GM12878 (cell line): Measurements from ENCODE around the gene RTF2. TPM values are rescaled to one million over a fixed set of nuclear protein-coding genes. Genes with fewer than 3 reads are reported as not detected.

Experiments used
- ATAC-seq: fragments of 200-7000 bp; cut with Tn5 transposase; 3 replicates; pipeline ENCODE4 v1.9.1; 2020; ENCODE audit warnings: mild to moderate bottlenecking, moderate library complexity
- BruUV-seq: library from RNA; stranded (reverse); fragments of 400-500 nt; replicated peaks from 2 replicates; lab custom pipeline; 2021; lab: Mats Ljungman, UMichigan
- CTCF ChIA-PET: fragments of 300-600 bp; sonication (Branson Sonifier 250); formaldehyde crosslinking; extraction: SDS; loops from one replicate; lab custom pipeline; 2021; ENCODE audit warnings: inconsistent platforms; lab: Yijun Ruan, JAX
- POLR2A ChIA-PET: fragments of 350-600 bp; formaldehyde crosslinking; extraction: SDS; loops from one replicate; lab custom pipeline; 2021; ENCODE audit warnings: inconsistent platforms; lab: Charles Lee
- RAD21 ChIA-PET: fragments of 300-600 bp; sonication (Branson Sonifier 250); formaldehyde crosslinking; loops from one replicate; lab custom pipeline; 2023; ENCODE audit warnings: antibody characterized with exemption; ENCODE audit not compliant: unreplicated experiment; lab: Charles Lee
- SMC1A ChIA-PET: fragments of 300-600 bp; sonication (Branson Sonifier 250); formaldehyde crosslinking; loops from one replicate; lab custom pipeline; 2023; ENCODE audit not compliant: unreplicated experiment, uncharacterized antibody; lab: Charles Lee
- DNase-seq: peaks from one replicate; pipeline ENCODE4 v3.0.0-alpha.2; 2011; ENCODE audit warnings: low read depth, low spot score
- FAIRE-seq: peaks from 3 replicates; lab custom pipeline; 2011; peaks lifted over from hg19 to GRCh38; lab: Jason Lieb, UNC
- H2AFZ ChIP-seq: 2 replicates; pipeline ENCODE4 v1.6.0; 2011; ENCODE audit warnings: low read depth, low read length, control low read depth; ENCODE audit not compliant: control insufficient read depth
- H3K27ac ChIP-seq: 2 replicates; pipeline ENCODE4 v1.5.1; 2011; ENCODE audit warnings: control low read depth; ENCODE audit not compliant: control insufficient read depth, insufficient read depth
- H3K27me3 ChIP-seq, 2 experiments: replicated peaks in 1 of 2; 2 replicates each; pipeline versions ENCODE4 v1.6.0 to v1.6.1; 2011; ENCODE audit warnings: low read length in 1 of 2; ENCODE audit not compliant: control insufficient read depth in 2 of 2, insufficient read depth in 2 of 2
- H3K36me3 ChIP-seq, 2 experiments: 2 replicates each; pipeline ENCODE4 v1.5.1; 2011; ENCODE audit warnings: low read length in 1 of 2; ENCODE audit not compliant: control insufficient read depth in 2 of 2, insufficient read depth in 2 of 2
- H3K4me1 ChIP-seq: 2 replicates; pipeline ENCODE4 v1.6.1; 2011; ENCODE audit warnings: mild to moderate bottlenecking, low read length, moderate library complexity, mixed read lengths; ENCODE audit not compliant: control insufficient read depth, insufficient read depth
- H3K4me2 ChIP-seq: 2 replicates; pipeline ENCODE4 v1.6.0; 2011; ENCODE audit warnings: control low read depth; ENCODE audit not compliant: control insufficient read depth, insufficient read depth
- H3K4me3 ChIP-seq: fragments of 200-600 bp; sonication (generic); 2 replicates; pipeline ENCODE4 v1.5.1; 2016
- H3K79me2 ChIP-seq: 2 replicates; pipeline ENCODE4 v1.6.0; 2011; ENCODE audit warnings: low read length; ENCODE audit not compliant: control insufficient read depth, insufficient read depth
- H3K9ac ChIP-seq: 2 replicates; pipeline ENCODE4 v1.8.0; 2011; ENCODE audit warnings: low read length, control low read depth, mixed read lengths; ENCODE audit not compliant: control insufficient read depth, insufficient read depth
- H3K9me3 ChIP-seq: replicated peaks from 3 replicates; pipeline ENCODE4 v1.5.1; 2011; ENCODE audit warnings: mild to moderate bottlenecking, low read length; ENCODE audit not compliant: control insufficient read depth, insufficient read depth
- H4K20me1 ChIP-seq: 2 replicates; pipeline ENCODE4 v1.6.0; 2011; ENCODE audit not compliant: control insufficient read depth, insufficient read depth
- BCLAF1 ChIP-seq: fragments of 450-650 bp; IDR thresholded peaks from 2 replicates; pipeline ENCODE4 v1.6.1; 2017; ENCODE audit warnings: antibody characterized with exemption, mild to moderate bottlenecking, moderate library complexity
- CBFB ChIP-seq: IDR thresholded peaks from 2 replicates; pipeline ENCODE4 v1.6.1; 2016; ENCODE audit warnings: antibody characterized with exemption, low read depth
- CBX5 ChIP-seq: sonication (generic); IDR thresholded peaks from 2 replicates; pipeline ENCODE4 v1.6.1; 2016; ENCODE audit warnings: low read depth, moderate library complexity, mild to moderate bottlenecking, inconsistent platforms
- CREM ChIP-seq: IDR thresholded peaks from 2 replicates; pipeline ENCODE4 v1.6.1; 2014; ENCODE audit warnings: antibody characterized with exemption, low read depth
- HCFC1 ChIP-seq: fragments of 150-350 bp; IDR thresholded peaks from 2 replicates; pipeline ENCODE4 v1.6.1; 2014; ENCODE audit warnings: low read length
- IRF3 ChIP-seq: fragments of 450-650 bp; IDR thresholded peaks from 2 replicates; pipeline ENCODE4 v1.6.1; 2014; ENCODE audit warnings: mild to moderate bottlenecking
- MAX ChIP-seq: IDR thresholded peaks from 2 replicates; pipeline ENCODE4 v1.6.1; 2012; ENCODE audit warnings: low read depth, low read length, improper control_type of control experiment
- MTA3 ChIP-seq: IDR thresholded peaks from 2 replicates; pipeline ENCODE4 v1.6.1; 2012; ENCODE audit warnings: low read length, inconsistent platforms, borderline replicate concordance
- RAD51 ChIP-seq: fragments of 450-650 bp; IDR thresholded peaks from 2 replicates; pipeline ENCODE4 v1.6.1; 2016; ENCODE audit warnings: moderate library complexity, mild to moderate bottlenecking, inconsistent platforms
- SUPT20H ChIP-seq: IDR thresholded peaks from 2 replicates; pipeline ENCODE4 v1.6.1; 2011; ENCODE audit warnings: low read depth, mild to moderate bottlenecking, low read length, moderate library complexity, borderline replicate concordance; ENCODE audit not compliant: control insufficient read depth
- TCF12 ChIP-seq: IDR thresholded peaks from 2 replicates; pipeline ENCODE4 v1.6.1; 2011; ENCODE audit warnings: low read depth, mild to moderate bottlenecking, low read length
- USF1 ChIP-seq: IDR thresholded peaks from 2 replicates; pipeline ENCODE4 v1.6.1; 2011; ENCODE audit warnings: borderline replicate concordance, low read depth, mild to moderate bottlenecking, moderate library complexity, mixed read lengths, low read length; ENCODE audit not compliant: insufficient read depth; ENCODE audit errors: extremely low read length
- USF2 ChIP-seq: IDR thresholded peaks from 2 replicates; pipeline ENCODE4 v1.6.1; 2011; ENCODE audit warnings: low read depth, low read length, improper control_type of control experiment, borderline replicate concordance
- ZBTB11 ChIP-seq: fragments of 450-650 bp; formaldehyde crosslinking; IDR thresholded peaks from 2 replicates; pipeline ENCODE4 v1.5.0; 2022; ENCODE audit warnings: mild to moderate bottlenecking, missing genetic modification characterization
- ZNF217 ChIP-seq: fragments of 450-650 bp; IDR thresholded peaks from 2 replicates; pipeline ENCODE4 v1.6.1; 2017; ENCODE audit warnings: antibody characterized with exemption, mild to moderate bottlenecking
- WGBS: methylation state at CpG from one replicate; pipeline ENCODE4 v1.1.6; 2016; ENCODE audit warnings: low lambda C conversion rate; ENCODE audit not compliant: insufficient replicate concordance, insufficient coverage; ENCODE audit errors: missing lambda C conversion rate; 5-methylcytosine and 5-hydroxymethylcytosine counted together
- in situ Hi-C: fragments of 300-500 bp; cut with MboI; formaldehyde crosslinking; loops from 9 replicates; pipeline ENCODE4 v1.14.3; 2018; ENCODE audit warnings: mixed read lengths
- intact Hi-C: fragments of 100-400 bp; cut with micrococcal nuclease; formaldehyde crosslinking; loops from one replicate; pipeline ENCODE4 v1.14.2; 2022; ENCODE audit not compliant: unreplicated experiment
- polyA plus RNA-seq, 11 experiments: library from polyadenylated mRNA; depleted of rRNA in 4 of 11; unstranded in 6 of 11; stranded (reverse) in 5 of 11; fragments of >200 nt; fragmentation: Nextera tagmentation in 4 of 11; fragmentation: Illumina TruSeq in 1 of 11; extraction: Ambion mirVana in 4 of 11; extraction: Trizol in 1 of 11; gene quantifications; 1 replicate in 1 of 11; 2 replicates in 10 of 11; pipeline versions ENCODE4 v1.2.1 to v1.2.3, GENCODE V29; 2011 to 2016; ENCODE audit warnings: inconsistent platforms in 2 of 11, missing spikeins in 2 of 11, low read depth in 1 of 11
- total RNA-seq, 4 experiments: library from RNA; depleted of rRNA in 3 of 4; stranded (reverse); fragments of >200 nt in 3 of 4; fragmentation: Illumina TruSeq in 1 of 4; extraction: Trizol in 1 of 4; gene quantifications; 2 replicates each; pipeline versions ENCODE4 v1.2.1 to v1.2.3, GENCODE V29; 2013 to 2021

RTF2 gene
- total and polyA plus RNA-seq, 10 of the 15 experiments (the other 5 are each of a cell fraction or from before 2014, with no cell fraction given) = 66.2 to 133 (median 82.9) TPM

- SMC1A ChIA-PET = interaction anchor here (0.7 kb wide), 1 partner anchor 113 kb away, joined by 3 read pairs; no protein-coding TSS in a partner anchor
- POLR2A ChIA-PET = interaction anchor here (1.0 kb wide), 1 partner anchor 12 kb away, joined by 6 read pairs; no protein-coding TSS in a partner anchor
- RAD21 ChIA-PET = no interaction called here
- no TSS peak for BruUV-seq
- Histone ChIP-seq H3K79me2 (no peaks in the 10 kb centered on the region), H3K4me2 (no peak overlapping the region), H3K27ac (no peak overlapping the region), H3K9ac (no peak overlapping the region), H2AFZ (no peak overlapping the region), H4K20me1 (no peaks in the 10 kb centered on the region), H3K9me3 (peaks cover 7% of the 10 kb centered on the region; the same call in 2 of the 3 replicates), H3K36me3 (peaks cover 4 to 37% of the 10 kb centered on the region in 2 experiments), H3K4me1 (no peaks in the 10 kb centered on the region), H3K4me3 (no peak overlapping the region), H3K27me3 (no peaks in the 10 kb centered on the region)
- ATAC-seq (no peak), FAIRE-seq (no peak), DNase-seq (no peak)
- TF ChIP-seq ZBTB11 (CRISPR knock-in tag) (no peak), MTA3 (no peak), RAD51 (no peak), ZNF217 (no peak), BCLAF1 (no peak), CREM (no peak), MAX (no peak), CBX5 (no peak), IRF3 (no peak), TCF12 (no peak), HCFC1 (no peak), CBFB (no peak), SUPT20H (no peak), USF1 (no peak), USF2 (no peak)
- intact Hi-C loops = no loop called here
- 97% methylated on average over 10 of the region's 10 CpGs for WGBS
- CTCF ChIA-PET = no interaction called here
- in situ Hi-C loops = no loop called here
These were observed 51.1 kb downstream of the RTF2 start for GRCh38 chr20:56519551-56519950.
